ENCODE results near the gene EVC2.

EVC2 gene, protein sequence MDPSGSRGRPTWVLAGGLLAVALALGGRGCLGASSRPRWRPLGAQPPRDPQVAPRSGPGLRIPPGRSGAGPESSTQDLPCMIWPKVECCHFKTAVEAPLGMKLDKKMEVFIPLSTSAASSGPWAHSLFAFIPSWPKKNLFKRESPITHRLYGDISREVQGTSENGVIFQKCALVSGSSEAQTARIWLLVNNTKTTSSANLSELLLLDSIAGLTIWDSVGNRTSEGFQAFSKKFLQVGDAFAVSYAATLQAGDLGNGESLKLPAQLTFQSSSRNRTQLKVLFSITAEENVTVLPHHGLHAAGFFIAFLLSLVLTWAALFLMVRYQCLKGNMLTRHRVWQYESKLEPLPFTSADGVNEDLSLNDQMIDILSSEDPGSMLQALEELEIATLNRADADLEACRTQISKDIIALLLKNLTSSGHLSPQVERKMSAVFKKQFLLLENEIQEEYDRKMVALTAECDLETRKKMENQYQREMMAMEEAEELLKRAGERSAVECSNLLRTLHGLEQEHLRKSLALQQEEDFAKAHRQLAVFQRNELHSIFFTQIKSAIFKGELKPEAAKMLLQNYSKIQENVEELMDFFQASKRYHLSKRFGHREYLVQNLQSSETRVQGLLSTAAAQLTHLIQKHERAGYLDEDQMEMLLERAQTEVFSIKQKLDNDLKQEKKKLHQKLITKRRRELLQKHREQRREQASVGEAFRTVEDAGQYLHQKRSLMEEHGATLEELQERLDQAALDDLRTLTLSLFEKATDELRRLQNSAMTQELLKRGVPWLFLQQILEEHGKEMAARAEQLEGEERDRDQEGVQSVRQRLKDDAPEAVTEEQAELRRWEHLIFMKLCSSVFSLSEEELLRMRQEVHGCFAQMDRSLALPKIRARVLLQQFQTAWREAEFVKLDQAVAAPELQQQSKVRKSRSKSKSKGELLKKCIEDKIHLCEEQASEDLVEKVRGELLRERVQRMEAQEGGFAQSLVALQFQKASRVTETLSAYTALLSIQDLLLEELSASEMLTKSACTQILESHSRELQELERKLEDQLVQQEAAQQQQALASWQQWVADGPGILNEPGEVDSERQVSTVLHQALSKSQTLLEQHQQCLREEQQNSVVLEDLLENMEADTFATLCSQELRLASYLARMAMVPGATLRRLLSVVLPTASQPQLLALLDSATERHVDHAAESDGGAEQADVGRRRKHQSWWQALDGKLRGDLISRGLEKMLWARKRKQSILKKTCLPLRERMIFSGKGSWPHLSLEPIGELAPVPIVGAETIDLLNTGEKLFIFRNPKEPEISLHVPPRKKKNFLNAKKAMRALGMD

DNA sequence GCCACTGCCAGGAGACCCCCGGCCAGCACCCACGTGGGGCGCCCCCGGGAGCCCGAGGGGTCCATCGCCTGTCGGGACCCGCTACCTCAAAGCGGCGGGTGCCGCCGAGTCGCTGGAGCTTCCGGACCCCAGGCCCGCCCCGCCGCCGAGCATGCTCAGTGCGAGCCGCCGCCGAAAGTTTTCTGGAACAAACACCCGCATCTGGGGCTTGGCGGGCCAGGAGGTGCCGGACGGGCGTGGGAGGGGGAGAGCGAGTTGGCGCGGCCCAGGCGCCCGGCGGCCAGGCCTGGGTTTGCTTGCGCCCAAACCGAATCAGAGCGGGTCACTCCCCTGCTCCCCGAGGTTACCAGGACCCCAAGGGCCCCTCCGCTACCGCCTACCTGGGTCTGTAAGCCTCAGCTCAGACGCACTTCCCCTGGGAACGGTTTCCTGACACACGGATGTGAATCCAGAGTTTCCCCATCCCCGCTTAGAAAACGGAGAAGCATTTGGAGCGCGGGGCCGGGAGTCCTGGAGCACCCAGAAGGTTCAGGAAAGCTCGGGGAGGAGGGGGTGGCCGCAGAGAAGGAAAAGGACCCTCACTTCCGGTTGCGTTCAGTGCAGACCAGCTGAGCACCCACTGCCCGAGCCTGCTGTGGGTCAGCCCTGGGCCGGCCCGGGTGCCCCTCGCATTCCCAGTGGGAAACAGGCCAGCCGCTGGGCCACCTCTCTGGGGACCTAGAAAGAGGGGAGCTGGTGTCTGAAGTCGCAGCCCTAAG, at the start of gene EVC2:
Gene EVC2, minus strand, starts transcription at position 111 of the 758 bp plus-strand sequence. Its CDS starts 46 bp downstream, at position 65.
- FAIRE-seq: no peak

DNA sequence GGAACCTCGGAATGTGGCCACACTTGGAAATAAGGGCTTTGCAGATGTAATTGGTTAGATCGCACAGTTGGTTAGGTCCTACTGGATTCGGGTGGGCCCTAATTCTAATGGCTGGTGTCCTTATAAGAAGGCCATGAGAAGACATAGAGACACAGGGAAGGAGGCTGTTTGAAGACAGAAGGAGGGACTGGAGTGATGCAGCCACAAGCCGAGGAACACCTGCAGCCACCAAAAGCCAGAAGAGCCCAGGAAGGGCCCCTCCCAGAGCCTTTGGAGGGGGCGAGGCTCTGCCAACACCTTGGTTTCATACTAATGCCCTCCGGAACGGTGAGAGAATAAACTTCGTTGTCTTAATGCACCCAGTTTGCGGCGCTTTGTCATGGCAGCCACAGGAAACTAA, 49.6 kb upstream of the EVC2 start:
- no peak for FAIRE-seq

DNA sequence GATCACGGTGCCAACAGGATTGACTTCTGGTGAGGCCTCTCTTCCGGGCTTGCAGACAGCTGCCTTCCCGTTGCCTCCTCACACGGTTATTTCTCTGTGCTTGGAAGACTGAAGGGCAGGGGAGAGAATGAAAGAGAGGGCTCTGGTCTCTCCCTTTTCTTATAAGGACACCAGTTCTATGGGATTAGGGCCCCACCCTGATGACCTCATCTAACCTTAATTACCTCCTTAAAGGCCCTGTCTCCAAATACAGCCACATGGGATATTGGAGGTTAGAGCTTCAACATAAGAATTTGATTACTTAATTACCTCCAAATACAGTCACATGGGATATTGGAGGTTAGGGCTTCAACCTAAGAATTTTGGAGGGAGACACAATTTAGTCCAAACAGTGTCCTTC, 49.2 kb upstream of the EVC2 start:
- no peak for FAIRE-seq

DNA sequence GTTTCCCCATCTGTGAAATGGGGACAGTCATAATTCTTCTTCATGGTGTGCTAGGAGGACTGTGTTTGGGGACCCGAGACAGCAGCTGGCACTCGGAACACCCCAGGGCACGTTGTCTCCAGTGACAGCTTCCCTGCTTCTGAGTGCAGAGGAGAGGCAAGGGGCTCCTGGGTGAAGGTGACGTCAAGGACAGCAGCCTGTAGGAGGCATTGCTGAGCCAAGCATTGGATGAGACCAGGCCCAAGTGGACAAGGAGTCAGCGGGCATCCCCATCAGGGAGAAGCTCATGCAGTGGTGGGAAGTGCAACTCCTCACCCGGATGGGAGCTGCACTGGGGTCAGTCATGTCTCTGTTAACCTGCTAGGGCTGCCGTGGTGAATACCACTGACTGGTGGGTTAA, 48.7 kb upstream of the EVC2 start:
- no peak for FAIRE-seq

DNA sequence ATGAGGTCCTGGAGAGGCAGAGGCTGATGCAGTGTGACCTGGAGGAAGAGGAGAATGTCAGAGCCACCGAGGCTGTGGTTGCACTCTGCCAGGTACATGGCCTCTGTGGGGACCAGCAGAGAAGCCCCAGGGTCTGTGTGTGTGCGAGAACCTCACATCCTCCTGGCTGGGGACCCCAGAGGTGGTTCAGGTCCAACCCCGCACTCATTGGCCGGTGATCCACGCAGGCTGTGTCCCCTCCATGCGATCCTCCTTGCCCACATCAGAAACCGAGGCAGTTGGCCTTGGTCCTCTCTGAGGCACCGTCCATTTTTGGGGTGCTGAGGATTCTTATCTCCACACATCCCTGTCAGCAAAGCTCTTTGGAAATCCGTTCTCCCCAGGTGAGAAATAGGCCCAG, 47.9 kb upstream of the EVC2 start:
- FAIRE-seq: no peak

DNA sequence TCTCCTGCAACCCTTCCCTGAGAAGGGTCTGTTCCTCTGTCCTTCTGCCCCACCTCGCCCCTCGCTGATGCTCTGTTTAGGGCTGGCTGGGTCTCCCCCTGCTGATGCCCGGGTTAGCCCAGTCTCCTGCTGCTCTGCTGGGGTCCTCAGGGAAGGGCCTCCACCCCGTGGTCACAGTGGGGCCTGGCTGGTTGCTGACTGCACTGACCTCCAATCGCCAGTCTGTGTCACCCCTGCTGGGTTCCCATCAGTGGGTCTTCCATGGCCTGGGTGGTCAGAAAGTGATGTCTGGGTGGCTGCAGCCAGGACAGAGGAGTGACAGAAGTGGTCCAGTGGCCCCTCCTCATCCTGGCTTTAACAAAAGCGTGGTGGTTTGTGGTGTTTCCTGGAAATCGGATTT, 47.3 kb upstream of the EVC2 start:
- no peak for FAIRE-seq

DNA sequence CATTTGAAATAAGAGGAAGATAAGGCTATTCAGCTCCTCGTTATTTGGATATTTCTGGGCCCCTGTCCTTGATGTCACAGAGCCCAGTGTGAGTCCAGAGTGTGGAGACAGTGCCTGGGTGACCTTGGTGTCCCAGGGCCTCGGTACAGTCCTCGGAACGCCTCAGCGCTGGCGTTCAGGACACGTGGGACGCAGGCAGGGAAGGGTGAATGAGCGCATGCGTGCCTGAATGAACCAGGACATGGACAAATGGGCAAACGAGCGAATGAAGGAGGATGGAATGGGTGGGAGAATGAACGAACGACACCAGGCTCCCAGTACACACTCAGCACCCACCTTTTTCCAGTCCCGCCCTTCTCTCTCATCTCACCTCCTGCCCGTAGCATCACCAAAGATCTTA, 46.8 kb upstream of the EVC2 start:
- no peak for FAIRE-seq

DNA sequence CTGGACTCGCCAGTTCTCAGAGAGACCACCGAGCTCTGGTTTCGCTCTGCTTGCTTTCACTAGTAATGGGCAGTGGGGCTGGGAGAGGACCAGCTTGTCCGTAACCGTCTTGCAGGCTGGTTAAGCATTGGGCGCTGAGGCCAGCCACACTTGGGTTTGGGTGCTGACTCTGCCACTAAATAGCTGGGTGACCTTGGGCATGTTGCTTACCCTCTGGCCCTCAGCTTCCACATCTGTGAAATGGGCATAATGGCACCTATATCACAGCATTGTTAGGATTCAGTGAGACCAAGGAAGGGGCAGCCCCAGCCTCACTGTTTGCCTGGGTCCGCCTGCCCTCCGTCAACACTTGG, 46.1 kb upstream of the EVC2 start:
- no peak for FAIRE-seq

DNA sequence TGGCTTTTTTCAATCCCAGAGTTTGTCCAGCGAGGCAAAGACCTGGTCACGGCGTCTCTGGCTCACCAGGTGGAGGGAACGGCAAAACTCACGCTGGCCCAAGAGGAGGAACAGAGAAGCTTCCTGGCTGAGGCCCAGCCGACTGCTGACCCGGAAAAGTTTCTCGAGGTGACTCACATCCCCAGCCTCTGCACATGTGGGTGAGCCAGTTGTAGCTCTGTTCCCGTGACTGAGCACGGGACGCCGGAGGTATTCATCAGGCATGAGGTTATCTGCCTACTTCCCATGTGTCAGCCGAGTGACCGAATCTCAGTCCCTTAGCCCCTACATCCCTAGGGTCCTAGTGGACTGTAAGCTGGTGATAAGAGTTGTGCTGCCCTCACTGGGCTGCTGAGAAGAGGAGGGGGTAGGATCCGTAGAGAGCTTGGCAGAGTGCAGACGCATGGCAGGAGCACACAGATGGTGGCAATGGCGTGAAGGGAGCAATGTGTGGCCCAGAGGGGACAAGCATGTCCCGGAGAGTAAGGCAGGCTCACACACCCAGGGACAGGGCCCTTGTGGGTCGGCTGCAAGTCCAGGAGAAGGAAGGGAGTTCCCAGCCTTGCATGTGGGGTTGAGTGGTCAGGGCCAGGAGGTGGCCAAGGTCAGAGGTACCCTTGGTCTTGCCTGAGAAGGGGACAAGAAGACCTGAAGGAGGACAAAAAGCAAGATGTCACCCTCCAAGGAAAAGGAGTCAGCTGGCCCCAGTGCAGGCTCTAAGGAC, 45.6 kb upstream of the EVC2 start:
- no peak for FAIRE-seq

DNA sequence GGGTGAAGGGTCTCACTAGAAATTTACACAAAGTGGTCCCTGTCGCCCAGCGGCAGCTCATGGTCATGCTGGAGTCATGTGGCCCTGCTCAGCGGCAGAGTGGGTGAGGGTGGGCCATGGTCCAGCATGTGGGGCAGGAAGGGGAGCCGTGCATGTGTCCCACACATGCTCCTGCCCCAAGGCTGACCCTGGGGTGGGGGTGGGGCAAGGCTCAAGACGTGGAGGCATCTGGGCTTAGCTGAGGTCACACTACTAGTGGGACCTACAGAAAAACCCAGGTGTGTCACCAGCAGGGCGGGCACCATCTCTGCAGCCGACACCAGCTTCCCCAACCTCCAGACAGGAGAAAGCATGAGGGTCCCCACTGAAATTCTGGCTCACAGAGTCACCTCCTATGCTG, 45.0 kb upstream of the EVC2 start:
- FAIRE-seq: no peak

DNA sequence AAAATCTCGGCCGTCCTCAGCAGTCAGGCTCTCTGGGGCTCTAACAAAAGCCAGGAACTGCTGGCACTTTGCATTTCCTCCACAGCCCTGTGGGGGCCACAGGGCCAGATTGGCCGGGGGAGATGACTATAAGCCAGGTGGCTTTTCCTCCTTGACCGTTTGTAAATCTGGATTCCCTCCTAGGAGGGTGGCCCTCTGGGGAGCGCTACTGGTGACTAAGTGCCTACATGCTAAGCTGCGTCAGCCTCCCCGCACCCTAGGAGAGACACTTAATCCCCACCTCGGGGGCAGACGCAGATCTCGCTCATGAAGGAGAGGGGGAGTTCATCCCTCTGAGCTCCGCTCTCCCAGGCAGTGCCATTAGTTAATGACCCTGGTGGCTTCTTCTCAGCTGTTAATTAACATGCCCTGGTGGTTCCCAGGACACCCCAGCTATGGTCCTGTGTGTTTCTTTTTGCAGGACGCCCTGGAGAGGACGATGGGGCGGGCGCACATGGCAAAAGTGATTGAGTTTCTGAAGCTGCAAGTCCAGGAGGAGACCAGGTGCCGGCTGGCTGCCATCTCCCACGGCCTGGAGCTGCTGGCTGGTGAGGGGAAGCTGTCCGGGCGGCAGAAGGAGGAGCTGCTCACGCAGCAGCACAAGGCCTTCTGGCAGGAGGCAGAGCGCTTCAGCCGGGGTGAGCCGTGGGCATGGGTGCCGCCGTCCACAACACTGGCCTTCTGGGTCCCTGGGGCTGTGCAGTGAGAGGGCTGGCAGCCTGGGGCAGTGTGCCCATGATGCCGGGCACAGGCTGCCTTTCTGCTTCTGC, 44.2 kb upstream of the EVC2 start:
- FAIRE-seq: no peak

DNA sequence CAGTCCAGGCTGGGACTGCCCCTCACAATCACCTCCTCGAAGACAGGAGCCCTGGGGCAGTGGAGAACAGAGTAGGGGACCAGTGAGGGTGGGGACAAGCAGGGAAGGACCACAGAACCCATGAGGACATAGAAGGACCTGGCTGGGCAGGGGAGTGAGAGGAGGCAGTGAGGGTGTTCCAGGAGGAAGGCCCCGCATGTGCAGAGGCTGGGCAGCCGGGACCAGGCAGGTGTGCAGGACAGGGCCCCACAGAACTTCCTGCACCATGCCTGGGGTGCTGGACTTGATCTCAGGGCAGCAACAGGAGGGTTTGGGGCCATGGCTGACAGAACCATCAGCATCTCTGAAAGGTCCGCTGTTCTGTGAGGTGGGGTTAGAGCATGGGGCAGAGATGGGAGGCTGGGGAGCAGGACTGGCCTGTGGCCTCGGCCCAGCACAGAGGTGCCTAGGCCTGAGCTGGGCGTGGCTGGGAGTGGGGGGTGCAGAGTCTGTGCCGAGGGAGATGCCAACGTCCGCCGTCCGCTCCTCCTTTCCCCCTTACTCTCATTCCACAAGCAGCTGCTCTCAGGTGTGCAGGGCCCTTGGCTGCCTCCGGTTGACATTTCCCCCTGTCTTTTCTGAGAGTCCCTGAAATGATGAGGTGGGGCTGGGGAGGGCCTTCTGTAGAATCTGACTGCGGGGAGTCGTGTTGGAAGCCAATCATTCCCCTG, 43.5 kb upstream of the EVC2 start:
- FAIRE-seq: no peak

DNA sequence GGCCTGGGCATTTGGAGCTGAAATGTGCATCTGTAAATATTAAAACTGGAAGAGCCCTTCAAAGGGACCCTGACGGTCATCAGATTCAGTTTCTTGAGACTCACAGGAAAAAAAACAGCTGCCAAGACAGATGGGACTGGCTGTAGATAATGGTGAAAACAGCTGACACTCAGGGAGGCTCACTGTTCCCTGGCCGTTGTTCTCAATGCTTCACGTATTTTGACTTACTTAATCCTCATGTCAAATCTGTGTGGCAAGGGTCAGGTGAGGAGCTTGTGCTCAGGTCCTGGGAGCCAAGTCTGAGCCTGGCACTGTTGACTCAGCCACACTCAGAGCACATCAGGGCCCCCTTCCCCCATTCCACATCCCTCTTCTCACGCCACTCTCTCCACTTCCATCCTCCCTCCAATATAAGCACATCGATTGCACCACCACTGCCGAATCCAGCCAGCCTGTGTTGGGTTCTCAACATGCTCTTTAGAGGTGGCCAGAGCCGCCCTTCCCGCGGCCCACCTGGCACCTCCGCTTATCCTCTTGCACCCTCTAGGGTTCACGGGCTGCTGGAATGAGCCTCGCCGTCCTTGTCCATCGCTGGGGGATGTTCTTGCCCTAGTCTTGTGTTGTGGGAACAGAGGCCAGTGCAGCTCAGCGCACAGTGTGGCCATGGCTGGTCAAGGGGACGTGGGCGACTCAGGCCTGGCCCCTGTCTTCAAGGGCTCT, 42.7 kb upstream of the EVC2 start:
- no peak for FAIRE-seq

DNA sequence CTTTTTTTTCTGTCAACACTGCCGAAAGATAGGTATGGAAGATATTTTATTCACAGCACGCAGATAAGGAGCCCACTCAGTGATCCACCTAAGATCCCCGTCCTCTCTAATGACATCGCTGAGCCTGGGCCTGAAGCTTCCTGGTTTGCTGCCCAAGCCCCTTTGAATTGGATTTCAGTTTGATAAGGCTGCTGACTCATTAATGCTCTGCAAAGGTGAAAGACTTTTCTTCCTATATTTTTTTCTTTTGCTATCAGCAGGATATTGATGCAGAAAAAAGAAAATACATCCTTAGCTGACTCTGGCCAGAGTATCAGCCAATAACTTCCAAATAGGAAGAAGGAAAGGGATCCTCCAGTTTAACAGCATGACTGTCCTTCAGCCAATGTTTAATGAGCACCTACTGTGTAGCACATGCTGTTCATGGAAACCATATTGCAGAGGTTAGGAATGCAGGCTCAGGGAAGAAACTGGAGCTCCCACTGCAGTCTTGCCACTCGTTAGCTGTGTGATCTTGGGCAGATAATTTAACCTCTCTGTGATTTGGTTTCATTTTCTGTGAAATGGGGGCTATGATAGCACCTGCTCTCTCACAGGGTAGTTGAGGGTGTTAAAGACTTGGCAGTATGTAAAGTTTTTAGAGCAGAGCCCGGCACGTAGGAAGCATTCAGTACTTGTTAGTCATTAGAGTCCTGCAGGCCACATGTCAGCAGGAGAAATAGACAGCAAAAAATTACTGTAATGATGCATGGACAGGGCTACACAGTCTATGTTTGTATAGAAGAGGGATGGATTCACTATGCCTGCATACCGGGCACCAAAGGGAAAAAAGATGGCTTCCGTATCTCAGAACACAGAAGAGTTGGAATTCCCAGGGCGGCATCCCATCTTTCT, 41.9 kb upstream of the EVC2 start:
- no peak for FAIRE-seq

DNA sequence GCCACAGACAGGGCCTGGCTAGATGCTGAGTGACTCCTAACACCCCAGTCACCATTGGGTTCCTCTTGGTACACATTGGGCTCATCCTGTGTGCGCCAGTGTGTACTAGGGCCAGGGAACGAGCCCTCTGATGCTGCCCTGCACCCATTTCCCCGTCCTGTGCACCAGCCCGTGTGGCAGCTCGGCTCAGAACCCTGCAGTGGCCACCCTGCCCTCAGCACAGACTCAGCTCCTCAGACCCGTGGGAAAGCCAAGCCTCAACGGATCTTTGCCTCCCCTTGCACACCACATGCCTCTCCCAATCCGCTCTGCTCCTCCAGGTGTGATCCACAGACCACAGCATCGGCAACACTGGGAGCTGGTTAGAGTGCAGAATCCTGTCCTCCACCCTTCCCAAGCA, 41.2 kb upstream of the EVC2 start:
- no peak for FAIRE-seq

DNA sequence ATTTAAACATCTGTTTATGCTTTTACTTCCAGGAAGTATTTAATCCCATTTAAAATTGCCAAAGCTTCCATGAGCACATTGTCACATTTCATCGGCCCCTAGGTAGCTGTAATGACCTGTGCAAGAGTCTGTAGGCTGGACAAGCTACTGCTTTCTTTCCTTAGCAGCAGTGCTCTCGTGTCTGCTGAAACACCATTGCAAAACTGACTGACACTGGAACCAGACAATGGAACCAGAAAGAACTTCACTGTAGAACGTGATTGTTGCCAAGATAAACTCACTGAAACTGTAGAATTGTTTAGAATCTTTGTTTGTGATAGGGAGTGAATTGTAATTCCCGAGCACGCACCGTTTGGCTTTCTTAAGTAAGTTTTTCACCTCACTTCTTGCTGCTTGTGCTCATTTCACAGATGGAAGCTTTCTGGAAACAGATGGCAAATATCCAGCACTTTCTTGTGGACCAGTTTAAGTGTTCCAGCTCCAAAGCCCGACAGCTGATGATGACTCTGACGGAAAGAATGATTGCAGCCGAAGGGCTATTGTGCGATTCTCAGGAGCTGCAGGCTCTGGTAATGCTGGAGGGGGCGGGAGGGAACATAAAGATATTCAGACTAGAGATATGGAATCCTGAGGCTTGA, 39.5 kb upstream of the EVC2 start:
- FAIRE-seq: no peak

DNA sequence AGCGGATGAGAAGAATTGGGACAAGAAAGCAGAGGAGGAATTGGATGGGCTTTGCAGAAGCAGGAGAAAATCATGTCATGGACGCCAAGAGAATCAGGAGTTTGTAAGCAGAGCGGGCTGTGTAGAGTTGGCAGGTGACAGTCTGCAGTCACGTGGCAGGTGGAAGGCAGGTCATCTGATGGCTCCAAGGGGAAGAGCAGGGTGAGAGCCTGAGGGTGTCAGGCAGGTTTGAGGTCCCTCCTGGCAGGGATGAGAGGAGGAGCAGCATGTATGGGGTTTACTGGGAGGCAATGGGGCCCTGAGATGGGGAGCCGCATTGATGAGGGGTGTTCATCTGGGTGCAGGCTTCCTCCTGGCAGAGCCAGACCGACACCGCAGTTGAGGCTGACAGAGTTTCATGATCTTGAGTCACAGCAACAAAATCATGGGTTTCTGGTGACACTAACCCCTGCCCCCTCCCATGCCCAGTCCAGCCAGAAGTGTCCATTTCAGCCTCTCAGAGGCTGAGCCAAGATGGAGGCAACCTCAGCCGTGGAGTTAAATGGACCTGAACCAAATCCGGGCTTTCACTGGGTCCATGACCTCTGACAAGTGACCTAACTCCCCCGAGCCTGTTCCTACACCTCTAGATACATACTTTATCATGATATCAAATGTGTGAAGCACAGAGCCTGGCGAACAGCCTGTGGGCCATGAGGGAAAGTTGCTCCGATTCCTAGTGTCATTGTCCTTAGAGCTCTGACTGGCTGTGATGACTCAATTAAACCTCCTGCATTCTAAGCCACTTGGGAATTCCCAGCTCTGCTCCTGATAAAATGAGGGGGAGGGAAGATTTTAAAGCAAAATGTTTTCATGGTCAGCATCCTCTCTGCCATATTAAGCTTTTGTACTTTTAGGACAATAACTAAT, 38.7 kb upstream of the EVC2 start:
- no peak for FAIRE-seq
